Right renal pelvis (tissue), 4 donors: ENCODE data around the gene ASAH2B. TPM values are rescaled to one million over a fixed set of nuclear protein-coding genes. Genes with fewer than 3 reads are reported as not detected.

Experiments used
- DNase-seq, 4 donors: peaks; one replicate each; pipeline ENCODE4 v3.0.0-alpha.2; 2013; ENCODE audit warnings: low read depth in 4 of 4, low spot score in 3 of 4, missing footprints in 1 of 4
- polyA plus RNA-seq, 4 donors: library from polyadenylated mRNA; unstranded; fragments of 120-200 nt; gene quantifications; one replicate each; pipeline ENCODE4 v1.2.1, GENCODE V29; 2013; ENCODE audit not compliant: insufficient read length in 4 of 4

Gene ASAH2B
- polyA plus RNA-seq, 4 donors = 10.5 to 16.3 (median 12.1) TPM

GRCh38 chr10:50794490-50794889, 54.8 kb downstream of the ASAH2B start:
- no peak for DNase-seq

GRCh38 chr10:50796693-50797092, 57.0 kb downstream of the ASAH2B start:
- no peak for DNase-seq

- no peak for DNase-seq
Measured at GRCh38 chr10:50798297-50798696, 58.6 kb downstream of the ASAH2B start.

GRCh38 chr10:50799595-50799994, 59.9 kb downstream of the ASAH2B start:
- DNase-seq = no peak

- no peak for DNase-seq
Measured at GRCh38 chr10:50805981-50806622, 66.4 kb downstream of the ASAH2B start.

- DNase-seq = peak in 1 of 4 donors; percentile 5
Measured at GRCh38 chr10:50807851-50808776, 68.4 kb downstream of the ASAH2B start.

Other genes with a start within 250 kb of the ASAH2B start
- gene SGMS1, start 116.0 kb upstream of the ASAH2B start, polyA plus RNA-seq = 10 to 100 TPM; 54.8 to 64.6 (median 60.5) TPM
- 1 to 10 TPM; 6.0 to 8.6 (median 6.5) TPM for gene A1CF, start 145.7 kb downstream of the ASAH2B start, polyA plus RNA-seq